OCI-LY1 (cell line): Measurements from ENCODE around the gene DRD3.

ENCODE experiments used
- H2AFZ ChIP-seq: fragments of 200-600 bp; sonication (generic), shearing (Covaris generic); 2 replicates; pipeline ENCODE4 v1.6.0; 2014; ENCODE audit warnings: antibody characterized with exemption, mild to moderate bottlenecking, low read length
- H3F3A ChIP-seq: fragments of 200-600 bp; sonication (generic), shearing (Covaris generic); 2 replicates; pipeline ENCODE4 v1.6.0; 2014; ENCODE audit warnings: mild to moderate bottlenecking, antibody characterized with exemption, low read length, moderate library complexity; ENCODE audit not compliant: insufficient read depth
- H3K27ac ChIP-seq: fragments of 200-600 bp; sonication (generic); 2 replicates; pipeline ENCODE4 v1.5.1; 2014; ENCODE audit warnings: low read length, mixed run types, mild to moderate bottlenecking, low read depth; ENCODE audit not compliant: poor library complexity, severe bottlenecking
- H3K27me3 ChIP-seq: fragments of 200-600 bp; sonication (generic); 2 replicates; pipeline ENCODE4 v1.6.0; 2014; ENCODE audit warnings: antibody characterized with exemption, mild to moderate bottlenecking, low read length, moderate library complexity; ENCODE audit not compliant: insufficient read depth
- H3K36me3 ChIP-seq: fragments of 200-600 bp; sonication (generic); 2 replicates; pipeline ENCODE4 v1.6.1; 2014; ENCODE audit warnings: mild to moderate bottlenecking, antibody characterized with exemption, low read length, moderate library complexity, mixed read lengths; ENCODE audit not compliant: insufficient read depth
- H3K4me1 ChIP-seq: fragments of 200-600 bp; sonication (generic); 2 replicates; pipeline ENCODE4 v1.5.1; 2014; ENCODE audit warnings: mild to moderate bottlenecking, low read length, moderate library complexity; ENCODE audit not compliant: insufficient read depth, severe bottlenecking
- H3K4me2 ChIP-seq: fragments of 200-600 bp; sonication (generic), shearing (Covaris generic); 2 replicates; pipeline ENCODE4 v1.6.1; 2014; ENCODE audit warnings: low read length
- H3K4me3 ChIP-seq: fragments of 200-600 bp; sonication (generic); 2 replicates; pipeline ENCODE4 v1.5.1; 2014; ENCODE audit warnings: low read length, low read depth, mild to moderate bottlenecking, mixed read lengths; ENCODE audit not compliant: poor library complexity, severe bottlenecking
- H3K79me2 ChIP-seq: fragments of 200-600 bp; shearing (Covaris generic); 2 replicates; pipeline ENCODE4 v1.6.1; 2016; ENCODE audit warnings: mixed run types, low read length, mixed read lengths; ENCODE audit not compliant: insufficient read depth
- H3K9ac ChIP-seq: fragments of 200-600 bp; sonication (generic), shearing (Covaris generic); 2 replicates; pipeline ENCODE4 v1.6.1; 2014; ENCODE audit warnings: mild to moderate bottlenecking, low read length, mixed read lengths
- H3K9me2 ChIP-seq: fragments of 200-600 bp; sonication (generic), shearing (Covaris generic); 2 replicates; pipeline ENCODE4 v1.6.1; 2014; ENCODE audit warnings: low read depth, mild to moderate bottlenecking, low read length, mixed read lengths
- H3K9me3 ChIP-seq: fragments of 200-600 bp; shearing (Covaris generic); 2 replicates; pipeline ENCODE4 v1.6.1; 2014; ENCODE audit warnings: low read length, mixed read lengths
- H4K20me1 ChIP-seq: fragments of 200-600 bp; sonication (generic), shearing (Covaris generic); 2 replicates; pipeline ENCODE4 v1.6.0; 2016; ENCODE audit warnings: mild to moderate bottlenecking, low read length; ENCODE audit not compliant: insufficient read depth
- EZH2 ChIP-seq: fragments of 200-600 bp; sonication (generic), shearing (Covaris generic); IDR thresholded peaks from 2 replicates; pipeline ENCODE4 v1.8.0; 2017; ENCODE audit warnings: borderline replicate concordance, mixed run types, mild to moderate bottlenecking, antibody characterized with exemption, low read length, moderate library complexity, mixed read lengths
- TF ChIP-seq, protein P1 (sequence below): fragments of 200-600 bp; sonication (generic), shearing (Covaris generic); IDR thresholded peaks from 2 replicates; pipeline ENCODE4 v1.5.1; 2017; ENCODE audit warnings: mild to moderate bottlenecking, antibody characterized with exemption, low read length, moderate library complexity, mixed read lengths

The DRD3 gene

DNA sequence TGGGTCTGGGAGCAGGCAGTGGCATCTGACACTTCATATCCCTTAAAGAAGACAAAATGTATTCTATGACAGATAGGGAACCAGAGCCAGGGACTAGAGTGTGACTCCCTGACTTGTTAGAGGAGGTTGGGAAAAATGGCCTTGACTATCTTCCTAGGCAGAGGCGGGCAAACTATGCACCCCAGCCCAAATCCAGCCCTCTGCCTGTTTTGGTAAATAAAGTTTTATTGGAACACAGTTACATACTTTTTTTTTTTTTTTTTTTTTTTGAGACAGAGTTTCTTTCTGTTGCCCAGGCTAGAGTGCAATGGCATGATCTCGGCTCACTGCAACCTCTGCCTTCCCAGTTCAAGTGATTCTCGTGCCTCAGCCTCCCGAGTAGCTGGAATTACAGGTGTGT, 75.0 kb downstream of the DRD3 start:
- no peaks in the 10 kb centered on the region for H3F3A ChIP-seq
- H3K9me3 ChIP-seq: no peaks in the 10 kb centered on the region
- H3K36me3 ChIP-seq: no peaks in the 10 kb centered on the region
- no peaks in the 10 kb centered on the region for H3K79me2 ChIP-seq
- H4K20me1 ChIP-seq: no peaks in the 10 kb centered on the region
- no peaks in the 10 kb centered on the region for H3K9me2 ChIP-seq
- no peaks in the 10 kb centered on the region for H3K4me1 ChIP-seq
- no peak overlapping the region for H3K27ac ChIP-seq
- no peak overlapping the region for H3K9ac ChIP-seq
- no peak overlapping the region for H2AFZ ChIP-seq
- H3K4me2 ChIP-seq: no peak overlapping the region
- TF ChIP-seq, protein P1, sequence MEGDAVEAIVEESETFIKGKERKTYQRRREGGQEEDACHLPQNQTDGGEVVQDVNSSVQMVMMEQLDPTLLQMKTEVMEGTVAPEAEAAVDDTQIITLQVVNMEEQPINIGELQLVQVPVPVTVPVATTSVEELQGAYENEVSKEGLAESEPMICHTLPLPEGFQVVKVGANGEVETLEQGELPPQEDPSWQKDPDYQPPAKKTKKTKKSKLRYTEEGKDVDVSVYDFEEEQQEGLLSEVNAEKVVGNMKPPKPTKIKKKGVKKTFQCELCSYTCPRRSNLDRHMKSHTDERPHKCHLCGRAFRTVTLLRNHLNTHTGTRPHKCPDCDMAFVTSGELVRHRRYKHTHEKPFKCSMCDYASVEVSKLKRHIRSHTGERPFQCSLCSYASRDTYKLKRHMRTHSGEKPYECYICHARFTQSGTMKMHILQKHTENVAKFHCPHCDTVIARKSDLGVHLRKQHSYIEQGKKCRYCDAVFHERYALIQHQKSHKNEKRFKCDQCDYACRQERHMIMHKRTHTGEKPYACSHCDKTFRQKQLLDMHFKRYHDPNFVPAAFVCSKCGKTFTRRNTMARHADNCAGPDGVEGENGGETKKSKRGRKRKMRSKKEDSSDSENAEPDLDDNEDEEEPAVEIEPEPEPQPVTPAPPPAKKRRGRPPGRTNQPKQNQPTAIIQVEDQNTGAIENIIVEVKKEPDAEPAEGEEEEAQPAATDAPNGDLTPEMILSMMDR: no peak
- no peak for TF ChIP-seq EZH2
- no peaks in the 10 kb centered on the region for H3K27me3 ChIP-seq
- no peak overlapping the region for H3K4me3 ChIP-seq

DNA sequence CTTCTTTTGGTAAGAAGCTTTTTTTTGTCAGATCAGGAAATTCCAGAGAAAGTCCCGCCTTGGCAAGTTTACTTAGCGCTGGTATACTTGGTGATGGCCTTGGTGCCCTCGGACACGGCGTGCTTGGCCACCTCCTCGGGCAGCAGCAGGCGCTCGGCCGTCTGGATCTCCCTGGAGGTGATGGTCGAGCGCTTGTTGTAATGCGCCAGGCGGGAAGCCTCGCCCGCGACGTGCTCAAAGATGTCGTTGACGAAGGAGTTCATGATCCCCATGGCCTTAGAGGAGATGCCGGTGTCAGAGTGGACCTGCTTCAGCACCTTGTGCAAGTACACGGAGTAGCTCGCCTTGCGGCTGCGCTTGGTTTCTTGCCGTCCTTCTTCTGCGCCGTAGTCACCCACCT, 75.7 kb downstream of the DRD3 start:
- Histone ChIP-seq H3K4me3 (no peak overlapping the region), H3F3A (no peaks in the 10 kb centered on the region), H3K9me2 (no peaks in the 10 kb centered on the region), H3K9me3 (no peaks in the 10 kb centered on the region), H3K9ac (no peak overlapping the region), H3K79me2 (no peaks in the 10 kb centered on the region), H4K20me1 (no peaks in the 10 kb centered on the region), H3K36me3 (no peaks in the 10 kb centered on the region), H3K4me2 (no peak overlapping the region), H2AFZ (no peak overlapping the region), H3K27ac (no peak overlapping the region), H3K27me3 (no peaks in the 10 kb centered on the region), H3K4me1 (no peaks in the 10 kb centered on the region)
- TF ChIP-seq, protein P1: no peak
- TF ChIP-seq EZH2: no peak

DNA sequence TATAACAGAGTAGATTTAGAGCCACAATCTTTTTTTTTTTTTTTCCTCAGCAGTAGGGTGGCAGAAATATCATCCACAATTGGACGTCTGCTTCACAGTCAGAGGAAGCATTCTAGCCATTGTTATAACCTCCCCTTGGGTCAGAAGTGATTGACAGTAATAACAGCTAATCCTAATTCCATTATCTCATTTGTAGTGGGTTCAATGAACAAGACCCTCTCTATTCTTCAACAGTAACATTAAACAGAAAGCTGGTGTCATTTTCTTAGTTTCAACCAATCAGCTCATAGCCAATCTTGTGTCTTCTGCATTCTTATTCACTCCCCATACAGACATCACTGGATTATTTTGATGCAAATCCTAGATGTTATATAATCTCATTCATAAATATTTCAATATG, 77.8 kb downstream of the DRD3 start:
- Histone ChIP-seq H3K36me3 (no peaks in the 10 kb centered on the region), H3K79me2 (no peaks in the 10 kb centered on the region), H3K9me2 (no peaks in the 10 kb centered on the region), H3K4me2 (no peak overlapping the region), H4K20me1 (no peaks in the 10 kb centered on the region), H2AFZ (no peak overlapping the region), H3K27ac (no peak overlapping the region), H3K4me1 (no peaks in the 10 kb centered on the region), H3K9me3 (no peaks in the 10 kb centered on the region), H3K4me3 (no peak overlapping the region), H3F3A (no peaks in the 10 kb centered on the region), H3K9ac (no peak overlapping the region), H3K27me3 (0 out of 2 replicates have a peak, but pooled peaks cover 7% of the 10 kb centered on the region)
- no peak for TF ChIP-seq EZH2
- TF ChIP-seq, protein P1: no peak
